Measurements from ENCODE around the gene ACOT7. TPM values are rescaled to one million over a fixed set of nuclear protein-coding genes. Genes with fewer than 3 reads are reported as not detected.

The ACOT7 gene
- polyA plus RNA-seq, 3 donors: 32.8 to 39.4 (median 36.8) TPM

- no peak for DNase-seq
Observed at GRCh38 chr1:6294080-6294889, 99.3 kb downstream of the ACOT7 start.

- no peak for DNase-seq
Observed at GRCh38 chr1:6292102-6292501, 101.5 kb downstream of the ACOT7 start.

GRCh38 chr1:6288665-6289064 lies 104.9 kb downstream of the ACOT7 start:
- no peak for DNase-seq

- DNase-seq: no peak
Observed at GRCh38 chr1:6288026-6288425, 105.5 kb downstream of the ACOT7 start.

GRCh38 chr1:6287431-6287886 lies 106.1 kb downstream of the ACOT7 start:
- DNase-seq: no peak

- DNase-seq: no peak
Observed at GRCh38 chr1:6287029-6287428, 106.5 kb downstream of the ACOT7 start.

- DNase-seq: no peak
Observed at GRCh38 chr1:6286266-6286665, 107.3 kb downstream of the ACOT7 start.

- DNase-seq: no peak
Observed at GRCh38 chr1:6285336-6285735, 108.2 kb downstream of the ACOT7 start.

- no peak for DNase-seq
Observed at GRCh38 chr1:6282577-6283270, 110.8 kb downstream of the ACOT7 start.

- no peak for DNase-seq
Observed at GRCh38 chr1:6281511-6282402, 111.8 kb downstream of the ACOT7 start.

GRCh38 chr1:6280761-6281451 lies 112.7 kb downstream of the ACOT7 start:
- DNase-seq: no peak

- no peak for DNase-seq
Observed at GRCh38 chr1:6279613-6280383, 113.8 kb downstream of the ACOT7 start.

GRCh38 chr1:6279066-6279465 lies 114.5 kb downstream of the ACOT7 start:
- no peak for DNase-seq

GRCh38 chr1:6278263-6278662 lies 115.3 kb downstream of the ACOT7 start:
- DNase-seq: no peak

GRCh38 chr1:6276811-6277555 lies 116.6 kb downstream of the ACOT7 start:
- no peak for DNase-seq

GRCh38 chr1:6275826-6276782 lies 117.5 kb downstream of the ACOT7 start:
- DNase-seq: peak; percentile 69

- no peak for DNase-seq
Observed at GRCh38 chr1:6274622-6275139, 118.9 kb downstream of the ACOT7 start.

GRCh38 chr1:6274102-6274501 lies 119.5 kb downstream of the ACOT7 start:
- no peak for DNase-seq
